NCI-H146 (cell line): ENCODE data around the gene TBX15.

Experiments used
- DNase-seq: peaks from one replicate; lab custom pipeline; 2025; lab: John Stamatoyannopoulos, UW

The TBX15 gene

GRCh38 chr1:118988186-118989005, at the start of gene TBX15:
TBX15 (minus strand) TSS chr1:118988343; CDS start chr1:118987795, 548 bp downstream.
- no peak for DNase-seq

GRCh38 chr1:119034359-119034758, 46.2 kb upstream of the TBX15 start:
- DNase-seq: no peak

- no peak for DNase-seq
Observed at GRCh38 chr1:119032986-119033385, 44.8 kb upstream of the TBX15 start.

GRCh38 chr1:119027759-119028158, 39.6 kb upstream of the TBX15 start:
- no peak for DNase-seq

GRCh38 chr1:119026956-119027355, 38.8 kb upstream of the TBX15 start:
- DNase-seq: no peak

- DNase-seq: no peak
Observed at GRCh38 chr1:119015547-119015946, 27.4 kb upstream of the TBX15 start.

GRCh38 chr1:119012383-119012782, 24.2 kb upstream of the TBX15 start:
- no peak for DNase-seq

GRCh38 chr1:119011706-119012105, 23.6 kb upstream of the TBX15 start:
- DNase-seq: no peak

GRCh38 chr1:119011116-119011515, 23.0 kb upstream of the TBX15 start:
- DNase-seq: no peak

- DNase-seq: no peak
Observed at GRCh38 chr1:119010201-119010600, 22.1 kb upstream of the TBX15 start.

- DNase-seq: no peak
Observed at GRCh38 chr1:119009312-119009655, 21.1 kb upstream of the TBX15 start.

- no peak for DNase-seq
Observed at GRCh38 chr1:119008483-119009311, 20.6 kb upstream of the TBX15 start.

- no peak for DNase-seq
Observed at GRCh38 chr1:119007670-119008482, 19.7 kb upstream of the TBX15 start.

- DNase-seq: no peak
Observed at GRCh38 chr1:119007339-119007669, 19.2 kb upstream of the TBX15 start.

- DNase-seq: no peak
Observed at GRCh38 chr1:119006406-119007279, 18.5 kb upstream of the TBX15 start.

GRCh38 chr1:119005724-119006405, 17.7 kb upstream of the TBX15 start:
- no peak for DNase-seq

- no peak for DNase-seq
Observed at GRCh38 chr1:119004781-119005180, 16.6 kb upstream of the TBX15 start.

- no peak for DNase-seq
Observed at GRCh38 chr1:119004129-119004527, 16.0 kb upstream of the TBX15 start.

- no peak for DNase-seq
Observed at GRCh38 chr1:119003413-119004128, 15.4 kb upstream of the TBX15 start.

- DNase-seq: no peak
Observed at GRCh38 chr1:119002028-119002686, 14.0 kb upstream of the TBX15 start.
